Measurements from ENCODE around the gene BRF1.

Gene BRF1

DNA sequence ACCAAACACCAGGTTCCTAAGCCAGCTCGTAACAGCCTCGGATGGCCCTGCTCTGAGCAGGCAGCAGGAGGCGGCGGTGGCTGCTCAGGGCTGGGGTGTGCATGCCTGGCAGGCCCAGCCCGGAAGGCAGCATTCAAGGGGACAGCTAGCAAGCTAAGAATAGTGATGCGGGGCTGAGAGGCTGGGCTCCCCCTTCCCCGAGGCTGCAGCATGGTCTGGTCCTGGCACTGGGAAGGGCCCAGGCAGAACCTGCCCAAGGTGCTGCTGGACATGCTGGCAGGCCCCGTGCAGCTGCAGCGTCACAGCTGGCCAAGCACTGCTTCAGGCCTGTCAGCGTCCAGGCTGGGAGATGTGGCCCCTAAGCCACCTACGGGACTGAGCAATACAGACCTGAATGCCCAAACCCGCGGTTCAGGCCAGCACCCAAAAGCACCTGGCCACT, 93.3 kb downstream of the BRF1 start:
- DNase-seq: no peak

DNA sequence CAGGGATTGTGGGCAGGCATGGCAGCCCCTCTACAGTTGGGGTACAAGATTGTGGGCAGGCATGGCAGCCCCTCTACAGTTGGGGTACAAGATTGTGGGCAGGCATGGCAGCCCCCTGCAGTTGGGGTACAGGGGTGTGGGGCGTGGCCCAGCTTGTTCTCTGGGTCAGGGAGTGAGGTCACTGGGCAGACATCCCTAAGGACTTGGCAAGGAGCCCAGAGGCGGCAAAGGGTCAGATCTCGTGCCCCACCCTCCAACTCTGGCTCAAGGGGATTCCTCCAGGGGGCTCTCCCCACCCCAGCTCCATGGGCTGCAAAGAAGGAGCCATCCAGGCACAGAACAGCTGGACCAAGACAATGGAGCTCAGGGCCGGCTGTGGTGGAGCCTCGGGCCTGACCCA, 93.9 kb downstream of the BRF1 start:
- DNase-seq: no peak

DNA sequence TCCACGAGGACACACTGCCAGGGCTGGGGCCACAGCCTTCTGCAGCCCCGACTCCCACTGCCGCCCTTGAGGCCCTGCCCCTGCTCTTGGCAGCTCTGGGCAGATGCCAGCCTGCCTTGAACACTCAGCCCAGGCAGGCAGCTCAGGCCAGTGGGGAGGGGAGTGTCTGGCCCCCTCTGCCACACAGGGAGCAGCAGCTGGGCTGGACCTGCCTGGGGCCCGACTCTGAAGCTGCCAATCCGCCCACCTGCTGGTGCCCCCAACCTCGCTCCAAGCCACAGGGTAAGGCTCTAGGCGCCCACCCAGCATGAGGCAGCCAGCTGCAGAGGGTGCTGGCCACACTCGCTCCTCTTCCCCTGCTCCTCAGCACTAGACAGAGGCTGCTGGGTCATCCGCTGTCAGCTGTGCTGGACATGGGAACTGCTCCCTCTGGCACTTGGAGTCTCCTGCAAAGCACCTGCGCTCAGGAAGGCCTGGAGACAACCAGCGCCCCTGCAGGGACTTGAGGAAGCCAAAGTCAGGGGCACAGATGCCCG, 95.1 kb downstream of the BRF1 start:
- DNase-seq: no peak

DNA sequence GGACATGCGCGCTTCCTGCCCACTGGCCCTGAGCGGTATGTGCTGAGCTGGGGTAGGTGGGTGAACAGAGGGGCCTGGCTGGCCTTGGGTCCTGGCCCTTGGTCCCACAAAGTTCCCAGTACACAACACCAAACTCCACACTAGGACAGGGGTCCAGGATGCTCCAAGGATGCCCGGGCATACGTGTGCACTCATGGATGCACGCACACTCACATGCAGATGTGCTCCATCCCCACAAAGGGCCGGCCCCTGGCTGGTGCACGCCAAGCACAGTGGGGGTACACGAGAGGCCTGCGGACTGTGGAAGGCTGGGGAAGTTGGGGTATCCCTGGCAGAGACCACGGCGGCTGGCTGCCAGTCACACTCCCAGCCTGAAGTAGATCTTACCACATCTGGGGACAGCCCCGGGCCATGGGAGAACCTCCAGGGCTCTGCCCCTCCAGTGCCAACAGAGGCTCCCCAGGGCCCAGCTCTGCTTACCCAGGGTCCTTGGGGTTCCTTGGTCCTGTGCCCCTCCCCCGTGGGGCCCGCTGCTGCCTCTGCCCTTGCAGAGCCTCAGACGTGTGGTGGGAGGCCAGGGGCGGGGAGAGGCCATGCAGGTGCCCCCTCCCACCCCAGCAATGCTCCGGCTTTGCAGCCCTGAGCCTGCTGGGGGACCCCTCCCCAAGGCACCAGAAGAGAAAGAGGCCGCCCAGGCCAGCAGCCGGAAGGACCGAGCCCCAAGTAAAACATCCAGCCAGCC, 95.7 kb downstream of the BRF1 start:
- DNase-seq: no peak

DNA sequence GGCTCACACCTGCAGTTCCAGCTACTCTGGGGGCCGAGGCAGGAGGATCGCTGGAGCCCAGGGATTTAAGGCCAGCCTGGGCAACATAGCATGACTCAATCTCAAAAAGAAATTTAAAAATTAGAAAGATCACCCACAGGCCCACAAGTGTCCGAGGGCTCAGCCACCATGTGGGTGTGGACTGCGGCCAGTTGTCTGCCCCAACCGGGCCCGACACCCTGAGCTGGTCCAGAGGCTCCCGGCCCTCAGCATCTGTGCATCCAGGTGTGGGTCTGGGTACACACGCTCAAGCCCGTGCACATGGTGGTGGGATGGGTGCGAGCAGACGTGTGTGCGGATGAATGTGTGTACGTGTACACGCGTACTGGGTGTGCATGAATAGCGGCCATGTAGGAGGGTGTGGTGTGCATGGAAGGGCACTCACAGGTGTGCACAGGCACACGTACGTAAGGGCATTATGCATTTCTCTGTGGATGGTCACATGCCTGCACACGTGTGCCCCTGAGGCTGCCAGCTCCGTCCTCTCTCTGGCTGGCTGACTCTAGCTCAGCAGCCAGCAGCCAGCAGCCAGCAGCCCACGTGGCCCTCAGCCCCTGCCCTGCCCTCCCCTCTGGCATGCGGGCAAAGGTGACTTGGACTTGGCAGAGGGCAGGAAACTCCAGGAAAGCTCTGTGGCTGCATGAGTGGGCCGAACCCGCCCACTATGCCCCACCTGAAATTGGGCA, 96.4 kb downstream of the BRF1 start:
- no peak for DNase-seq

DNA sequence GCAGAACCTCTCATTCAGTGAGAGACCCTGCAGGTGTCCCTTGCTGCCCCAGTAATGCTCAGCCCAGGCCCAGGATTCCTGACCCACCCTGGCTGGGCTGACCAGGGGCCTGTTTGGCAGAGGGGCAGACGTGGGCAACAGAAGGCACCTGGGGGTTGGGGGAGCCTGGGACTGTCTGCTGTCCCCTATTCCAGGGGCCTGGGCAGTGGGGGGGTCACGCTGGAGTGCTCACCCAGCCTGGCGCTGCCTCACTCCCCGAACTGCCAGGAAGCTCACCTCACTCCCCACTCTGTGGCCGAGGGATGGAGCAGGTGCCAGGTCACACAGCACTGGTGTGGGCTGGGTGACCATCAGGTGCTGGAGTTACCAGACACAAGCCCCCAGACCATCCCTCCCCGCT, 97.1 kb downstream of the BRF1 start:
- DNase-seq: no peak

DNA sequence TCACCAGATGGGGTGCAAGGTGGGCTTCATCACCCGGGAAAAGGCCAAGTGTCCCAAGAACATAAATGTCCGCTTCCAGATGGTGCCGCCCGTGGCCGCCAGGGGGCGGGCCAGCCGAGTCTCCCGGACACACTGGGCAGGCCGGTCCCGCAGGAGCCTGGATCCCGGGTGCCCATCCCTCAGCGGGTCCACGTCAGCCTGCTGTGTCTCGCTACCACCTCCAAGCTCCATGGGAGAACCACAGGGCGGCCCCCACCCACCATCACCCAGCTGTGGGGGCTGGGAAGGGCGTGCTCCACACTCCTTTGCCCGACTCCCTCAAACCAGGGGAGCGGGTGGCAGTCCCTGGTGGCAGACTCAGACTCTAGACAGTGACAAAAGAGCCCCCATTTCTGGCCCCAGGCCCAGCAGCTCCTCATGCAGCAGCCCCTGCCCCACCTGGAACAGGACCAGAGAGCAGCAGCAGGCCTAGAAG, 97.7 kb downstream of the BRF1 start:
- peak; percentile 87 for DNase-seq

DNA sequence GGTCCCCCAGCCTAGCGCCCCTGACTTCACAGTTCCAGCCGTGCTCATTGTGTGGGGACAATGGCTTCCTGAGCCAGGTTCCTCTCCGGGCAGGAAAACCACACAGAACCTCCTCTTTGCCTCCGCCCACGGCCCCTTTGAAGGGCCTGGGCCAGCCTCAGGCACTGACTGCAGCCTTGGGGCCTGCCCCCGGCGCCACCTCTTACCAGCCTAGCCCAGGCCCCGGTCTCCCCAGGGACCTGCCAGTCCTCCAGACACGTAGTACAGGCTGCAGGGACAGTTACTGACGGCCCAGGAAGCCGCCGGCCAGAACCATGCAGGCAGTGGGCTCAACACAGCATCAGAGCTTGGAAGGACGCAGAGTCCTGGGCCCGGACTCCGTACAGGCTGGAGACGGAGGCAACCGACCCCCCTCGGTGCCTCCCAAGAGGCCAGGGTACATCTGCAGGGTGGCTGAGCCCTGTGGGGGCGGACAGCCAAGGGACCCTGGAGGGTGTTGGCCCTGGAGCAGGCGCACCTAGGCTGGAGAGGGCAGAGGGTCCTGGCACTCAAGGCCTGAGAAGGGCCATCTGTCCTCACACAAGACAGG, 98.8 kb downstream of the BRF1 start:
- peak; percentile 73 for DNase-seq

DNA sequence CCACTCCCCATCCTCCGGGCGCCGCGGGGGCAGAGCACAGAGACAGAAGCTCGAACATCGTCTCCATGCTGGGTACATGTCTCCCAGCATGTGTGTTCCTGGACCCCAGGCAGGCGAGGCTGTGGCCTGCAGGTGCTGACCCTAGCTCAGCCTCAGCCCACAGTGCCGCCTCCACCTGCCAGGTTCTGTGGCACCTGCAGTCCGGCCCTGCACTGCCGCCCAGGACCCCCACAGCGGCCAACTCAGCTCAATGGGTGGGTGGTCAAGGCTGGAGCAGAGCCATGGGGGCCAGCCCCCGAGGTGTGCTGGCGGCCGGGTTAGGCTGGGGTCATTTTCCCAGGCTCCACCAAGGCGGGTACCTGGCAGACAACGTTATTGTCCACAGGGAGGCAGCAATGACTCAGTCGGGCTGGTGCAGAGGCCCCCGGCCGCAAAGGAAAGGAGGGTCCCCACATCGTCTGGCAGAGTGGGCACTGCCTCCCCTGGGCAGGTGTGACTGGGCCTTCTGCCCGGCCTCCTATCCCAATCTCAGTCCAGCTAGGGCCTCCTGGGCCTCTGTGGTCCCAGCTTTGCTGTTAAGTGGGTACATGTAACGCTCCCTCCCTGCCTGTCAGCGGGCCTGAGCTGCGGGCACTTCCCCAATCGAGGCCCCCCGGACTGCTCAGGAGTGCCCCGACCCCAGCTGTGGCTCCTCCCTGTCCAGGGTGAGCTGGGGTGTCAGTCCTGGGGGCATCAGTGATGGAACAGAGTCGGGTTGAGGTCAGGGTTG, 99.5 kb downstream of the BRF1 start:
- DNase-seq: no peak

DNA sequence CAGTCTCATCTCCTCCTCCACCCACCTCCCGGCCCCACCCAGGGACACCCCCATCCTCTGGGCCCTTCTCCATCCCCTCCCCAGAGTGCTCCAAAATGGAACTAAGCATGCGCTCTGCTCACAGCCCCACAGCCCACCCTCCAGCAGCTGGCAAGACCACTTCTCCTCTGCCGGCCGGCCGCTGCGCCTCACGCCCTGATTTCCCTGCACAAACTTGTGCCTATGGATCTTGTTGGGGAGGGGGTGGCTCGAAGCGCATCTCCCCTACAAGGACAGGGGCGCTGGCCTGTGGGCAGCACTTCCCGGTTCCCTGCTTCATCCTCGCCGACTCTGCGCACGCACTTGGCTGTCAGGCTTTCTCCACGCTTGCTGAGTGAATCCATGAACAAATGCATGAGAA, 100.2 kb downstream of the BRF1 start:
- no peak for DNase-seq

DNA sequence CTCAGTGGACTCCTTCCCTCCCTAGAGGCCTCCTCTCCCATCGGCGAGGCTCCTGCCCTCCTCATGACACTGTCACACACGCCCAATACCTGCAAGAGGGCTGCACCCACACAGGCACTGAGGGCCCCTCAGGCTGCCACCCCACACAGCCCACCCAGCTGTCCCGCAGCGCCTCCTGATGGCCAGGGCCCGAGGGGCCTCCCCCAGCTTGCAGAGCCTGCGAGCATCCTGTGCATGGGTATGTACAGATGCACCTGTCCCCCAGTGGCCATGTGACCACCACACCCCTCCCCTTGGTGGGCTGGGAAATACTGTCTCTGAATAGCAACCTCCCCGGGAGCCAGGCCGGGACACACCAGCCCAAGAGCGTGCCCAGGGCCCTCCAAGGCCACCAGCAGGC, 100.7 kb downstream of the BRF1 start:
- no peak for DNase-seq

DNA sequence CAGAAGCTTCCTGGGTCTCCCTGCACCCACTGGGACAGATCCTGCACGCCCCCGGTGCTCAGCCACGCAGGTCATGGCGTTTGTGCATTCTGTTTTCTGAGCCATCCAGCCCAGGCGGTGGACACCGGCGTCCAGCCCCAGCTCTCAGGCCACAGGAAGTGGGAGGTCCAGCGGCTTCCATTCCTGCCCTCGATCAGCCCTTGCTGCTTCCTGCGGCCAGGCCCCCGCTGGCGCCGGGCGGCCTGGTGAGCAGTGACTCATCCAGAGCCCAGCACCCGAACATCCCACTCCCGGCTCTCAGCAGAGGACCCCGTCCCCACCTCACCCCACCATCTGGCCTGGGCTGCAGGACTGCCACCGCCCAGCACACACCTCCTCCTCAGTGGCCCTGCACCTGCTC, 101.7 kb downstream of the BRF1 start:
- DNase-seq: no peak

DNA sequence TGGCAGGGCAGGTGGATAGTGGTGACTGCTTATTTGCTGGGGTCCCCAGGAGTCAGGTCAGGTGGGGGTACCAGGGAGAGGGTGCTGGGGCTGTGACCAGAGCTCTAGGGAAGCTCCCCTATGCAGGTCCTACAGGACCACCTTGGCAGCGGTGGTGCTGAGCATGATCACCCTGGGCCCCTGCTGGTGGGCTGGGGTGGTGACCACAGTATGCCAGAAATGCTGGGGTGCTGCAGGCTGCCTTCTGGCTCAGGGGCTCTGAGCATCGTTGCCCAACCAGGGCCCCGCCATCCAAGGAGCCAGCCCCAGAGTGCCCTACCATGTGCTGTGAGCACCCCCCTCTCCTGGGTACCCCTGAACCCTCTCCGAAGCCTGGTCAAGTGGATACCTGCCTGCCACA, 102.2 kb downstream of the BRF1 start:
- no peak for DNase-seq

DNA sequence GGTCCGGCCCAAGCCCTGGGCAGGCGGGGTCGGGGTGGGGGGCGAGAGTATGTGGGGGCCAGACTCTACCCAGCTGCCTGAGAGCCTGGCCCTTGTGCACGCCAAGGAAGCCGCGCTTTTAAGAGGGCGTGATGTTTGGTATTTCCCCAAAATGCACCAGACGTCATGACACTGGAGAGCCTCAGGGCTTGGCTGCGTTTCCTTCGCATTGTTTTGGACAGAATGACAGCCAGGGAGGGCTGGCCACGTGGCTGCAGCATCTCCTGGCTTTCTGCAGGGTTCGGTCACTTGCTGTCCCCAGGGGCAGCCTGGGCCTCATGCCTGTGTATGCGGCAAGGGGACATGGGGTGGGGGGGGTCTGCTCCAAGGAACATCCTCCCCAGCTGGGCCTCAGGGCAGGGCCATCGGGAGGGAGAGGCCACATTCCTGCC, 103.6 kb downstream of the BRF1 start:
- no peak for DNase-seq

DNA sequence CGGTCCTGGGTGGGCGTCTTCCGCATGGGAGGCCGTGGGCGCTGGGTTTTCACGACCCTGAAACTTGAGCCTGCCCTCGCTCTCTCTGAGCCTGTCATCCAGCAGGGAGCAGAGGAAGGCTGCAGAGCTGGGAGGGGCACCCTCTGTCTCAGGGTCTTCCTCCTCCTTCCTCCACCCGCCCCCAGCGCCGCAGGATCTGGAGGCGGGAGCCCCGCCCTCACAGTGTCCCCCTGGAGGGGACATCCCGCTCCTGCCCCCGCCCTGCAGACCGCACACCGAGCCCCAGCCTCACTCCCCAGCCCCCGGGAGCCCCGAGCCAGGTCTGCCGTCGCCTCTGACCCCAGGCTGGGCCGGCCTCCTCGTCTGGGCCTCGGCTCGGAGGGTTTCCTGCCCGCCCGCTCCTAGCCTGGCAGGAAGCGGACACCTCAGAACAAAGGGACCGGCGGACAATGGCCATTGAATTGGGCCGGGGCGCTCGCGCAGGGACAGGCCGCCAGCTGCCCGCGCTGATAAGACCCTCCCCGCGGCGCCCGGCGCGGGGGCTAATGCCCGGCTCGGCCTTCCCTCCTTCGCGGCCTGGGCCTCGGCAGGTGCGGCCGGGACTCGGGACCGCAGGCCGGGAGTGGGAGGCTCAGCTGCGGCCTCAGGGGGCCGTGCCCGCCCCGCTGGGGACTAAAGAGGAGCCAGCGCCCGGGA, 104.4 kb downstream of the BRF1 start:
- DNase-seq: no peak

DNA sequence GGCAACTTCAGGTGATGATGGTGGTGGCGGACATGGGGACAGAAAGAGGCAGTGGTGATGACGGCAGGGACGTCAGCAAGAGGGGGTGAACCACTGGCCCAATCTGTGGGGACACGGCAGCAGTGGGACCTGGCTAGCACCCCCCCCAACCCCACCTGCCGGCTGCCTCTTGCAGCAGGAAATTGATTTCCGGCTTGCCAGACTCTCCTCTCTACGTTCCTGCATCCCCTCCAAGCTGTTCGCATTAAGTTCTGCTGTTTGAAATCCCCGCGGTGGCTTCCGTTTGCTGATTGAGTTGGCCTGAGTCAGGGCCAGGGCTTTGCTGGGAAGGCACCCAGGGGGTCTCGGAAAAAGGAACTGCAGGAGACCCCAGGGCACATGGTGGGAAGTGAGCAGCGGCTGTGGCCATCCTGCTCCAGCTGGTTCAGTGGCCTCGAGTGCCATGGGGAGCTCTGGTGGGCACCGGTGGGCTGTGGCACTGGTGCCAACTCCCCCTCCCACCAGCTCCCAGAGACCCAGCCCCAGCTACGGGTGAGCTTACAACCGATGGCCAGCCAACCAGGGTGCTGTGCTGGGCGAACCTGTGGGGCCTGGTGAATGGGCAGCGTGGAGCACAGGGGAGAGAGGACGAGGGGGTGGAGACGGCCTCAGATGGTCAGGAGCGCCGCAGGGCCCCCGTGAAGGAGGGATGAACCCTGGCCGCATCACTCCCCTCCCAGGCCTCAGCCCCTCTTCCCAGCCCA, 105.1 kb downstream of the BRF1 start:
- DNase-seq: no peak

DNA sequence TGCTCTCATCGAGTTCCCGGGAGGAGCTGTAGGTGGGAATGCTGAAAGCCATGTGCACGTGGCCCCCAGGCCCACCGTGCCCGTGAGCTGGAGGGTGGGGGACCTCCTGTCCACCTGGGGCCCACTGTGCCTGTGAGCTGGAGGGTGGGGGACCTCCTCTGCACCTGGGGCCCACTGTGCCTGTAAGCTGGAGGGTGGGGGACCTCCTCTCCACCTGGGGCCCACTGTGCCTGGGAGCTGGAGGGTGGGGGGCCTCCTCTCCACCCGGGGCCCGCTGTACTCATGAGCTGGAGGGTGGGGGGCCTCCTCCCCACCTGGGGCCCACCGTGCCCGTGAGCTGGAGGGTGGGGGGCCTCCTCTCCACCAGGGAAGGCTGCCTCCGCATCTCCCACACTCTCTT, 105.8 kb downstream of the BRF1 start:
- DNase-seq: no peak

DNA sequence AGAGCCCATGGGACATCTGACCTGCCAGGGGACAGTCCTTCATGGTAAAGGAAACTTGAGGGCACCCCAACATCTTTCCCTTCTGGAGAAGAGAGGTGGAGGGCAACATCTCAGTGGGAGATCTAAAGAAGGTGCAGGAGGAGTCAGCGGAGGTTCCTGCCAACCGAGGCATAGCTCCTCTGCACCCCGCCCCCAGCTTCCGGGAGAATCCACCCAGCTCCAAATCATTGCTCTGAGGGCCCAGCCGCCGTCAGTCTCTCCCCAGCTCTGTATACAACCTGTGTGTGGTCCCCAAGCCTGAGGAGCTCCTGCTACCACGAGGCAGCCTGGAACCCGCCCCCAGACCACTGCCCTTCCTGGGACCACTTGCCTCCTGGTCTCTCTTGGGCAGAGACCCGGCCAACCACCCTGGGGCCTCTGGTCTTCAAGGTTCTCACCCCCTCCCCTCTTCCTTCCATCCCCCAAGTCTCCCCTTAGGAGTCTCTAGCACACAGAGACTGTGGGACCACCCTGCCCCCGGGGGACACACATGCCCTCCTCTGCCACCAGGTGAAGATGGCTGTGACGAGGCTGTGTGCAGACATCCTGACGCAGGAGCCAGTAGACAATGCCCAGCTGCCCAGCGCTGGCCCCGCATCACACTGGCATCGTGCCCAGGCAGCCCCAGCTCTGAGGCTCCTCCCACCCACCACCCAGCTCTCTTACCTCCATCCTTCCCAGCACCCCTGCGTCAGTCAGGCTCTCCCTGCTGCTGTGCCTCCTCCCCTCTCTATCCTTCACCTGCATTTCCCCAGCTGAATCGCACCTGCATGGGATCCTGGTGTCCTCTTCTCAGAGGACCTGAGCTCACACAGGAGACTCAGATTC, 106.7 kb downstream of the BRF1 start:
- DNase-seq: peak; percentile 74

DNA sequence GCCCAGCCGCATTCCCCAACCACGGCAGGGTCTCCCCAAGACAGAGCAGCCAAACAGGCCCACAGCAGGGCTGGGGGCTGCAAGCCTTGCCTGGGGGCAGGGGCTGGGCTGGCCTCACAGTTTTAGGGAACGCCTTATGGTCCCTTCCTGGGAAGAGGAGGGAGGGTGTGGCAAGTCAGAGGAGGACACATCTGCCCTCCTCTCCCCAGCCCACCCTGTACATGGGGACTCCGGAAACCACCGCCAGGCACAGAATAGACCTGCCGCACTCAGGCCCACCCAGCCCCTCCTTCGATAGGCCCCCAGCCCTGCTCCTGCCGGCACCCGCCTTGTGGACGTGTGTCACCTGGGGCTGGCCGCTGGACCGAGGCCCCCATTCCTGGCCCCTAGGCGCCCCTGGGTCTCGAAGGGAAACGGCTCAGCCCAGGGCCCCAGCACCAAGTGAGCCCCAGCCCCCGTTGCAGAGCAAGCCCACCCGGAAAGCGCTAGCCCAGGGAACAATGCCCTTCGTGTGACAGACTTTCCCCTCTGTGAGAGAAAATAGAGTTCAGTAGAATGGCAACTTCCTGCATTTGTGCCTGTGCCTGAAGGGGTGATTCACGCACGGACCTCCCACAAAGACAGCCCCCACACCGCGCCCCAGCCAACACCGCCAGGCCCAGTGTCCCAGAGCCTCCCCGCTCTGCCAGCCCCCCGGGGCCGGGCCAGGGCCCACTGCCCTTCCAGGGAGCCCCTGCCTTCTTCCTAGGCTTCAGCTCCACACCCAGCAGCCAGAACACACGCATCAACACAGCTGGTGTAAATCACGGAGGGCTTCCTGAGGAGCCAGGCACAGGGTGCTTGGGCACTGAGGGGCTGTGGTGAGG, 107.7 kb downstream of the BRF1 start:
- no peak for DNase-seq

Measured in activated effector memory CD4-positive, alpha-beta T cell treated with anti-CD3 and anti-CD28 coated beads, Interleukin-2, amount 50 U/mL, for 16 hours (primary cell).